C4-2B (cell line): Measurements from ENCODE around the gene KAZN.

Experiments
- H3K27ac ChIP-seq: fragments of 450-650 bp; 2 replicates; pipeline ENCODE4 v1.5.1; 2017
- ZFX ChIP-seq: fragments of 450-650 bp; IDR thresholded peaks from 2 replicates; pipeline ENCODE4 v1.6.1; 2017
- TF ChIP-seq, protein P1 (sequence below): fragments of 450-650 bp; conservative IDR thresholded peaks from 2 replicates; pipeline ENCODE4 v1.5.1; 2017; ENCODE audit warnings: mild to moderate bottlenecking

The KAZN gene

DNA sequence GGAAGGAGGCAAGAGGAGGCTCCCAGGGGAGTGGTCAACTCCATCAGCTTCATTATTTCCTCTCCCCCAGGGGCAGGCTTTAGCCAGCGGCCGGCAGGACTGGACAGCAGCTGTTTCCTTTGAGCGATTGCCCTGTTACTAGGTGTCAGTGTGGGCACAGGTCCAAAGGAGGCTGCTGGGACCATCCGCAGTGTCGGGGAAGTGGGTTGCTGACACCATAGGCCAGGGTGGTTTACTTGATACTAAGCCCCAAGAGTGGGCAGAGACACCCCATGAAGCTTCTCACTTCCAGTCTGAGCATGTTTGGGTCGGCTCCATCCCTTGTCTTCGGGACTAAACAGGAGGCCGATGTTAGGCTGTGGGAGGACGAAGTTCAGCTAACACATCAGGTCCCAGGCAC is 63.6 kb downstream of the KAZN start:
- TF ChIP-seq, protein P1, sequence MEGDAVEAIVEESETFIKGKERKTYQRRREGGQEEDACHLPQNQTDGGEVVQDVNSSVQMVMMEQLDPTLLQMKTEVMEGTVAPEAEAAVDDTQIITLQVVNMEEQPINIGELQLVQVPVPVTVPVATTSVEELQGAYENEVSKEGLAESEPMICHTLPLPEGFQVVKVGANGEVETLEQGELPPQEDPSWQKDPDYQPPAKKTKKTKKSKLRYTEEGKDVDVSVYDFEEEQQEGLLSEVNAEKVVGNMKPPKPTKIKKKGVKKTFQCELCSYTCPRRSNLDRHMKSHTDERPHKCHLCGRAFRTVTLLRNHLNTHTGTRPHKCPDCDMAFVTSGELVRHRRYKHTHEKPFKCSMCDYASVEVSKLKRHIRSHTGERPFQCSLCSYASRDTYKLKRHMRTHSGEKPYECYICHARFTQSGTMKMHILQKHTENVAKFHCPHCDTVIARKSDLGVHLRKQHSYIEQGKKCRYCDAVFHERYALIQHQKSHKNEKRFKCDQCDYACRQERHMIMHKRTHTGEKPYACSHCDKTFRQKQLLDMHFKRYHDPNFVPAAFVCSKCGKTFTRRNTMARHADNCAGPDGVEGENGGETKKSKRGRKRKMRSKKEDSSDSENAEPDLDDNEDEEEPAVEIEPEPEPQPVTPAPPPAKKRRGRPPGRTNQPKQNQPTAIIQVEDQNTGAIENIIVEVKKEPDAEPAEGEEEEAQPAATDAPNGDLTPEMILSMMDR, result no peak
- no peak for TF ChIP-seq ZFX
- no peak overlapping the region for H3K27ac ChIP-seq

DNA sequence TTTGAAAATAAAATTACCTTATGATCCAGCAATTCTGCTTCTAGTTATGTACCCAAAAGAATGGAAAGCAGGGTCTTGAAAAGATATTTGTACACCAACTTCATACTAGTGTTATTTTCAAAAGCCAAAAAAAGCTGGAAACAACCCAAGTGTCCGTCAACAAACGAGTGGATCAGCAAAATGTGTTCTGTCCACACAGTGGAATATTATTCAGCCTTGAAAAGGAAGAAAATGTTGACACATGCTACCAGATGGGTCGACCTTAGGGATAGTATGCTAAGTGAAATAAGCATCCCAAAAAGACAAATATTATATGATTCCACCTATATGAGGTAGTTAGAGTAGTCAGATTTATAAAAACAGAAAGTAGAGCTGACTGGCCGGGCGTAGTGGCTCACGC is 65.3 kb downstream of the KAZN start:
- H3K27ac ChIP-seq, result no peak overlapping the region
- no peak for TF ChIP-seq ZFX
- TF ChIP-seq, protein P1, result no peak

GRCh38 chr1:14666373-14666772 is 67.9 kb downstream of the KAZN start:
- no peak overlapping the region for H3K27ac ChIP-seq
- TF ChIP-seq, protein P1, result no peak
- no peak for TF ChIP-seq ZFX

DNA sequence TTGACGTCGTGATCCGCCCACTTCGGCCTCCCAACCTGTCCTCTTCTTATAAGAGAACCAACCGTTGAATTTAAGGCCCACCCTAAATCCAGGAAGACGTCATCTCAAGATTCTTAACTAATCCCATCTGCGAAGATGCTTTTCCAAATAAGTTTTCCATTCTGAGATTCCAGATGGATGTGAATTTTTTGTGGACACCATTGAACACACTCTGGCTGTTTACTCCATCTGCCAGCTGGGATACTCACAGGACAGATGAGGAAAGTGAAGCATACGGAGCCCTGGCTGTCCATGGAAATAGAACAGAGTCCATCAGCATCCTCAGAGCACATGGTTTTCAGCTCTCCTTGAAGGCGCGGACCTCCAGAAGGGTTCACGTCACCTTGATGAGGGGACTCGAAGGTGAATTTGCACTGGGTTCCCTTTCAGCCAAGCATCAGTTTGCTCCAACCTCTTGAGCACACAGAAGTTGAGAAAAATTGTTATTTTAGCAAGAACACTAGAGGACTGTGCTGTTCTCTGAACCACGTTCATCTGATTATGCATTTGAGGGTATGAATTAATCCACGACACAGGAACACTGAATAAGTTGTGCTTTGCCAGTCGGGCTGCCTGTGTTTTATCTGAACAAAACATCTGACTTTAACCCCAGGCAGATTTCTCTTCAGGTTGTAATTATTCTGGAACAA is 68.6 kb downstream of the KAZN start:
- TF ChIP-seq ZFX, result no peak
- TF ChIP-seq, protein P1, result no peak
- H3K27ac ChIP-seq, result no peak overlapping the region

- H3K27ac ChIP-seq, result no peak overlapping the region
- TF ChIP-seq ZFX, result no peak
- TF ChIP-seq, protein P1, result no peak
These were observed 69.1 kb downstream of the KAZN start for GRCh38 chr1:14667651-14667984.

DNA sequence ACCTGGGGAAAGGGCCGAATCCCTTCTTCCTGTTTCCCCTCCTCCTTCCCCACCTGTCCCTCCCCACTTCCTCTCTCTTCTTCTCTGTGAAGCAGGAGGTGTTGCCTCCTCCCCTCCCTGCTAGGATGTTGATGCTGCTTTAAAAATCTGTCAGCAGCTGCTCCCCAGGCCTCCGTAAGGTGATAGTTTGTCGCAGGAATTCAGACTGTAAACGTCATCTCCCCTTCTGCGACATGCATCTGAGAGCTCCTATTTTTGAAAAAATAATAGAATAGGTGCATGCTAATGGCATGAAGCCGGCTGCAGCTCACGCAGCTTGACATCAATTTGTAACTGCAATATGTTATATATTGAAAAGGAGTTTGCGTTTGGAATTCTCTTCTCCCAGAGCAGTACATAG is 70.1 kb downstream of the KAZN start:
- TF ChIP-seq, protein P1, result no peak
- TF ChIP-seq ZFX, result no peak
- no peak overlapping the region for H3K27ac ChIP-seq

DNA sequence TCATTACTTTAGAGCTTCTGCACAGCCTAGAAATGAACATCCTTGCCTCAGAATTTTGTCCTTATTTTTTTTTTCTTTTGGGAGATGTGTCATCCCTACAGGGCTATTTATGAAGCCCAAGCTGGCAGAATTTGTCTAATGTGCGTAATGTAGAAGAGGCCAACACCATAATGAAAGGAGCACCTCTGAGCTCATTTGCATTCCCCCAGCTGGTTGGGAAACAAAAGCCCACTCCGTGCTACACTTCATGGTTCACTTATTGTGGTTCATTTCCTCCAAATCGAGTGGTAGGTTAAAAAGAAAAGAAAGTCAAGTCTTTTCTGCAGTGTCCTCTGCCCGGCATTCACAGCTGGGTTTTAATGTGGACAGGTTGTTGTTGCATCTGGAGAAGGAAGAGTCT is 73.5 kb downstream of the KAZN start:
- TF ChIP-seq ZFX, result no peak
- TF ChIP-seq, protein P1, result no peak
- no peak overlapping the region for H3K27ac ChIP-seq
